ENCODE measurements around the gene PRR19.

PRR19 gene

GRCh38 chr19:42272535-42272897 lies 29.4 kb upstream of the PRR19 start:
- TF ChIP-seq CTCF (conservative IDR thresholded peaks at IDR 0.05; ENCODE audit: low read depth): no peak
- ChIA-PET POLR2A (ENCODE audit: low non-redundant PET) (no interaction called here), CTCF (interaction anchor here (0.6 kb wide), 1 partner anchor 1748 kb away, joined by 6 read pairs; no protein-coding TSS in a partner anchor)
- peak overlapping the region; percentile 100 for H3K27ac ChIP-seq
- no peak for DNase-seq (ENCODE audit: low spot score)

GRCh38 chr19:42272989-42273406 lies 28.9 kb upstream of the PRR19 start:
- POLR2A ChIA-PET (ENCODE audit: low non-redundant PET): no interaction called here
- TF ChIP-seq CTCF (conservative IDR thresholded peaks at IDR 0.05; ENCODE audit: low read depth): no peak
- no peak for DNase-seq (ENCODE audit: low spot score)

GRCh38 chr19:42273407-42274064 lies 28.4 kb upstream of the PRR19 start:
- ChIA-PET CTCF (no interaction called here), POLR2A (ENCODE audit: low non-redundant PET) (no interaction called here)
- H3K27ac ChIP-seq: peak overlapping the region; percentile 100
- TF ChIP-seq CTCF (conservative IDR thresholded peaks at IDR 0.05; ENCODE audit: low read depth): no peak
- DNase-seq (ENCODE audit: low spot score): no peak

More at GRCh38 chr19:42272989-42273406, 28.9 kb upstream of the PRR19 start:
- CTCF ChIA-PET: no interaction called here
- H3K27ac ChIP-seq: peak overlapping the region; percentile 100

- ChIA-PET POLR2A (ENCODE audit: low non-redundant PET) (no interaction called here), CTCF (no interaction called here)
- DNase-seq (ENCODE audit: low spot score): no peak
- no peak for TF ChIP-seq CTCF (conservative IDR thresholded peaks at IDR 0.05; ENCODE audit: low read depth)
- H3K27ac ChIP-seq: peak overlapping the region; percentile 100
Measured at GRCh38 chr19:42274065-42274682, 27.8 kb upstream of the PRR19 start.

GRCh38 chr19:42275103-42275502 lies 26.8 kb upstream of the PRR19 start:
- POLR2A ChIA-PET (ENCODE audit: low non-redundant PET): no interaction called here
- no peak for DNase-seq (ENCODE audit: low spot score)
- H3K27ac ChIP-seq: peak overlapping the region; percentile 100
- CTCF ChIA-PET: interaction anchor here (0.7 kb wide), 1 partner anchor 29 kb away, joined by 3 read pairs; no protein-coding TSS in a partner anchor
- no peak for TF ChIP-seq CTCF (conservative IDR thresholded peaks at IDR 0.05; ENCODE audit: low read depth)

- peak overlapping the region; percentile 100 for H3K27ac ChIP-seq
- TF ChIP-seq CTCF (conservative IDR thresholded peaks at IDR 0.05; ENCODE audit: low read depth): no peak
- POLR2A ChIA-PET (ENCODE audit: low non-redundant PET): no interaction called here
- no peak for DNase-seq (ENCODE audit: low spot score)
- CTCF ChIA-PET: interaction anchor here (0.7 kb wide), 1 partner anchor 29 kb away, joined by 3 read pairs; no protein-coding TSS in a partner anchor
Measured at GRCh38 chr19:42275517-42275916, 26.4 kb upstream of the PRR19 start.
